Endothelial cell of umbilical vein (primary cell): Measurements from ENCODE around the gene GPR139. TPM values are rescaled to one million over a fixed set of nuclear protein-coding genes. Genes with fewer than 3 reads are reported as not detected.
A peak's percentile ranks its signal among the peaks of the same experiment; 100 is the strongest.

Experiments
- BruUV-seq: library from RNA; stranded (reverse); fragments of 400-500 nt; replicated peaks from 2 replicates; lab custom pipeline; 2021; lab: Mats Ljungman, UMichigan
- CTCF ChIA-PET: fragments of 300-600, 350-600 bp; sonication (Branson Sonifier 250); formaldehyde crosslinking; loops from one replicate; lab custom pipeline; 2021; ENCODE audit warnings: antibody characterized with exemption, inconsistent platforms; lab: Charles Lee
- POLR2A ChIA-PET: fragments of 300-600, 350-600 bp; sonication (Branson Sonifier 250); formaldehyde crosslinking; loops from one replicate; lab custom pipeline; 2021; ENCODE audit warnings: antibody characterized with exemption, inconsistent platforms; lab: Charles Lee
- DNase-seq: peaks from one replicate; pipeline ENCODE4 v3.0.0-alpha.2; 2011; ENCODE audit warnings: low read depth, low spot score
- FAIRE-seq: peaks from 2 replicates; lab custom pipeline; 2011; peaks lifted over from hg19 to GRCh38; lab: Jason Lieb, UNC
- H2AFZ ChIP-seq: 2 replicates; pipeline ENCODE4 v1.6.0; 2012; ENCODE audit warnings: low read depth, low read length, control low read depth, inconsistent platforms
- H3K27ac ChIP-seq: 2 replicates; pipeline ENCODE4 v1.5.1; 2011; ENCODE audit warnings: low read depth, mild to moderate bottlenecking, control low read depth, low read length, moderate library complexity; ENCODE audit not compliant: insufficient read depth
- H3K27me3 ChIP-seq, 2 experiments: 2 replicates each; pipeline versions ENCODE4 v1.6.0 to v1.6.1; 2011; ENCODE audit warnings: low read length in 2 of 2, mixed read lengths in 1 of 2; ENCODE audit not compliant: control insufficient read depth in 2 of 2, insufficient read depth in 2 of 2
- H3K36me3 ChIP-seq, 2 experiments: 2 replicates in 1 of 2; 3 replicates in 1 of 2; pipeline ENCODE4 v1.5.1; 2011; ENCODE audit warnings: low read length in 2 of 2, mild to moderate bottlenecking in 1 of 2, moderate library complexity in 1 of 2; ENCODE audit not compliant: control insufficient read depth in 2 of 2, insufficient read depth in 2 of 2; ENCODE audit errors: extremely low read depth in 1 of 2
- H3K4me1 ChIP-seq: 3 replicates; pipeline ENCODE4 v1.5.1; 2011; ENCODE audit warnings: mild to moderate bottlenecking, low read length; ENCODE audit not compliant: control insufficient read depth, insufficient read depth; ENCODE audit errors: extremely low read depth
- H3K4me2 ChIP-seq: 2 replicates; pipeline ENCODE4 v1.6.1; 2011; ENCODE audit warnings: low read length, control low read depth, mixed read lengths; ENCODE audit not compliant: insufficient read depth
- H3K4me3 ChIP-seq, 3 experiments: fragments of 200-600 bp in 1 of 3; sonication (generic), shearing (Covaris generic) in 1 of 3; replicated peaks in 1 of 3; 2 replicates each; pipeline ENCODE4 v1.5.1; 2011 to 2016; ENCODE audit warnings: control low read depth in 3 of 3, low read length in 3 of 3, mild to moderate bottlenecking in 2 of 3, inconsistent platforms in 1 of 3, low read depth in 1 of 3, moderate library complexity in 1 of 3; ENCODE audit not compliant: insufficient read depth in 1 of 3
- H3K79me2 ChIP-seq: 2 replicates; pipeline ENCODE4 v1.6.0; 2012; ENCODE audit warnings: low read length, inconsistent platforms; ENCODE audit not compliant: control insufficient read depth, insufficient read depth
- H3K9ac ChIP-seq: replicated peaks from 2 replicates; pipeline ENCODE3; 2011; ENCODE audit warnings: low read length, control low read depth; ENCODE audit not compliant: insufficient read depth; ENCODE audit errors: extremely low read depth
- H3K9me1 ChIP-seq: replicated peaks from 3 replicates; pipeline ENCODE4 v1.6.0; 2011; ENCODE audit warnings: mild to moderate bottlenecking, low read length; ENCODE audit not compliant: control insufficient read depth, insufficient read depth; ENCODE audit errors: extremely low read depth
- H3K9me3 ChIP-seq: replicated peaks from 2 replicates; pipeline ENCODE4 v1.5.1; 2012; ENCODE audit warnings: low read length, inconsistent platforms; ENCODE audit not compliant: control insufficient read depth, insufficient read depth
- H4K20me1 ChIP-seq: replicated peaks from 2 replicates; pipeline ENCODE3; 2011; ENCODE audit warnings: mild to moderate bottlenecking, low read length; ENCODE audit not compliant: control insufficient read depth, insufficient read depth; ENCODE audit errors: extremely low read depth
- JUN ChIP-seq: IDR thresholded peaks from 2 replicates; pipeline ENCODE4 v1.6.1; 2011; ENCODE audit warnings: borderline replicate concordance, low read depth; ENCODE audit not compliant: insufficient read length, insufficient read depth
- POLR2AphosphoS5 ChIP-seq: IDR thresholded peaks from 2 replicates; pipeline ENCODE4 v1.6.1; 2012; ENCODE audit warnings: low read depth, mild to moderate bottlenecking, control low read depth, low read length, moderate library complexity; ENCODE audit not compliant: insufficient read depth
- dilution Hi-C: fragments of 300-500 bp; cut with MboI; formaldehyde crosslinking; loops from one replicate; pipeline ENCODE4 v1.15.0; 2019; ENCODE audit warnings: low sequenced_read_pairs; ENCODE audit not compliant: extremely low pct_ligation_motif_present
- intact Hi-C: fragments of 100-400 bp; cut with micrococcal nuclease; formaldehyde crosslinking; loops from one replicate; pipeline ENCODE4 v1.10.0; 2022
- polyA plus RNA-seq, 4 experiments: library from polyadenylated mRNA; depleted of rRNA in 3 of 4; stranded (reverse) in 3 of 4; unstranded in 1 of 4; fragments of >200 nt; gene quantifications; 2 replicates each; pipeline versions ENCODE4 v1.2.1 to v1.2.3, GENCODE V29; 2011 to 2012; ENCODE audit warnings: missing spikeins in 1 of 4
- total RNA-seq: library from RNA; stranded (reverse); gene quantifications from 2 replicates; pipeline ENCODE4 v1.2.3, GENCODE V29; 2021
- TF ChIP-seq, protein P1 (sequence below): IDR thresholded peaks from 2 replicates; pipeline ENCODE4 v1.6.1; 2011; ENCODE audit not compliant: insufficient read depth, insufficient read length
- TF ChIP-seq, protein P2 (sequence below), 2 donors: IDR thresholded peaks; 1 replicate in 1 of 2; 2 replicates in 1 of 2; pipeline ENCODE4 v1.5.1; 2011; ENCODE audit warnings: low read length in 2 of 2, mild to moderate bottlenecking in 2 of 2, moderate library complexity in 2 of 2, control low read depth in 1 of 2, inconsistent platforms in 1 of 2, low read depth in 1 of 2; ENCODE audit not compliant: insufficient read depth in 1 of 2; ENCODE audit errors: extremely low read depth in 1 of 2

Gene GPR139
- total and polyA plus RNA-seq, 2 donors (not counting 3 experiments of a cell fraction or from before 2014, with no cell fraction given): not detected

DNA sequence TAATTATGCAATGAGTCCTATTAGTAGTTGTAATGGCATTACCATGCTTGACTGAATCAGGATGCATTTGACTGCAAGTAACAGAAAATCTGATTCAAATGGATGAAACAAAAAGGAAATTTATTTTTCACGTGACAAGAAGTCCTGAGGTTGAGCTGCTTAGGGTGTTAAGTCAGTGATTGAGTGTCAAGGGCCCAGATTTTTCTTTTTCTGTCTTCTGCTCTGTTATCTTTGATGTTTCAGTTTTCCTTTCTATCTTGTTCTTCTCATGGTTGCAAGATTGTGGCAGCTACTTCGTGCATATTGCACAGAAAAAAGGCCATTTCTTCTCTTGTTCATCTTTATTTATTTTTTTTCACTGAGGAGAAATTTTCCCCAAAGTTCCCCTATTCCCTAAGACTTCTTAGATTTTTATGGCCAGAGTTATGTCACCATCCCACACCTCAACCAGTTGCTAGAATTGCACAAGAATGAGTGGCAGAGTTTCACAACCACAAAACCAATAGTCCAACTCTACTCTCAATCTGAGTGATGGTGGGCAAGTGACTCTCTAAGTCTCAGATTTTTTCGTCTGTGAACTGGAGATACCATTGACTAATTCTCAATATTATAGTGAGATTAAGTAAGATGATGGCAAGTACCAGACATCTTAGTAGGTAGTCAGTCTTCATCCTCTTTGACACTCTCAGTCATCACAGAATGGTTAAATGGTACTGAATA, 15.7 kb upstream of the GPR139 start:
- ChIA-PET CTCF (no interaction called here), POLR2A (no interaction called here)
- DNase-seq: no peak
- Histone ChIP-seq H3K9me1 (no peaks in the 10 kb centered on the region), H3K27ac (no peak overlapping the region), H3K4me2 (no peak overlapping the region), H3K9me3 (no peaks in the 10 kb centered on the region), H3K9ac (no peak overlapping the region), H2AFZ (no peak overlapping the region), H4K20me1 (no peaks in the 10 kb centered on the region), H3K27me3 (no peaks in the 10 kb centered on the region), H3K36me3 (no peaks in the 10 kb centered on the region), H3K4me1 (no peaks in the 10 kb centered on the region), H3K4me3 (no peak overlapping the region), H3K79me2 (no peaks in the 10 kb centered on the region)
- BruUV-seq: no TSS peak
- dilution Hi-C loops (no loop called here), intact Hi-C loops (no loop called here)
- no peak for FAIRE-seq
- TF ChIP-seq, protein P1, sequence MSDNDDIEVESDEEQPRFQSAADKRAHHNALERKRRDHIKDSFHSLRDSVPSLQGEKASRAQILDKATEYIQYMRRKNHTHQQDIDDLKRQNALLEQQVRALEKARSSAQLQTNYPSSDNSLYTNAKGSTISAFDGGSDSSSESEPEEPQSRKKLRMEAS: no peak
- TF ChIP-seq, protein P2, sequence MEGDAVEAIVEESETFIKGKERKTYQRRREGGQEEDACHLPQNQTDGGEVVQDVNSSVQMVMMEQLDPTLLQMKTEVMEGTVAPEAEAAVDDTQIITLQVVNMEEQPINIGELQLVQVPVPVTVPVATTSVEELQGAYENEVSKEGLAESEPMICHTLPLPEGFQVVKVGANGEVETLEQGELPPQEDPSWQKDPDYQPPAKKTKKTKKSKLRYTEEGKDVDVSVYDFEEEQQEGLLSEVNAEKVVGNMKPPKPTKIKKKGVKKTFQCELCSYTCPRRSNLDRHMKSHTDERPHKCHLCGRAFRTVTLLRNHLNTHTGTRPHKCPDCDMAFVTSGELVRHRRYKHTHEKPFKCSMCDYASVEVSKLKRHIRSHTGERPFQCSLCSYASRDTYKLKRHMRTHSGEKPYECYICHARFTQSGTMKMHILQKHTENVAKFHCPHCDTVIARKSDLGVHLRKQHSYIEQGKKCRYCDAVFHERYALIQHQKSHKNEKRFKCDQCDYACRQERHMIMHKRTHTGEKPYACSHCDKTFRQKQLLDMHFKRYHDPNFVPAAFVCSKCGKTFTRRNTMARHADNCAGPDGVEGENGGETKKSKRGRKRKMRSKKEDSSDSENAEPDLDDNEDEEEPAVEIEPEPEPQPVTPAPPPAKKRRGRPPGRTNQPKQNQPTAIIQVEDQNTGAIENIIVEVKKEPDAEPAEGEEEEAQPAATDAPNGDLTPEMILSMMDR (IDR thresholded peaks at IDR 0.05; ENCODE audit: extremely low read depth in 1 of 2, insufficient read depth in 1 of 2, low read depth in 1 of 2, low read length in 2 of 2): no peak
- TF ChIP-seq POLR2AphosphoS5: no peak

DNA sequence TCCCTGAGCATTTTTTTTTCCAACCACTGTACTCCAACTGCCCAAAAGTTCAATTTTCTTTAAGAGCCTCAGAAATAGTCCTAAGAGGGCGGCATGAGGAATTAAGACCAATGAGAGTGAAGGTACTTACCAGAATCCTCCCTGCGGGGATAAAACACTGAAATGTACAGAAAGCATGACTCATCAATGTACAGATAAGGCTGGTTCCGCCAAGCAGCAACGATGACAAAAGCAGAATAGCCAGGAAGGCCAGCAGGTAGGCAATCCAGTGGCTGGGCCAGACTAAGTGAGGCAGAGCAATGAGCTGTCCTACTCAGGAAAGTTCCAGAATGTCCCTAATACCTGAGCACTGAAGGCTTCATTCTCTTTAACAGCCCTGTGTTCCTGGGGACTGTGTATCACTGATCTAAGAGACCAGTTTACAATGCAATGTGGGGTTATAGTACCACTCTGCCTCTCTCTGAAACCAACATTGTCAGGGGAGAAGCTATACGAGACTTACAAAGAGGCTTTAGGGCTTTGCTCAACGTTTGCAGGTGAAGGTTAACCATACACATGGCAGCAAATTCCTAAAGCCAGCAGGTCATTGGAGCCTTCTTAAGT, 11.0 kb upstream of the GPR139 start:
- dilution Hi-C loops: no loop called here
- no peaks in the 10 kb centered on the region for H4K20me1 ChIP-seq
- no peak overlapping the region for H2AFZ ChIP-seq
- FAIRE-seq (no peak), DNase-seq (no peak)
- H3K36me3 ChIP-seq: no peaks in the 10 kb centered on the region
- no TSS peak for BruUV-seq
- intact Hi-C loops: no loop called here
- TF ChIP-seq, protein P1: no peak
- TF ChIP-seq JUN: peak; percentile 4
- no peaks in the 10 kb centered on the region for H3K27me3 ChIP-seq
- H3K4me3 ChIP-seq: no peak overlapping the region
- POLR2A ChIA-PET: no interaction called here
- no peaks in the 10 kb centered on the region for H3K9me1 ChIP-seq
- no peaks in the 10 kb centered on the region for H3K79me2 ChIP-seq
- H3K4me1 ChIP-seq: no peaks in the 10 kb centered on the region
- no peak overlapping the region for H3K4me2 ChIP-seq
- H3K9me3 ChIP-seq: no peaks in the 10 kb centered on the region
- no peak overlapping the region for H3K9ac ChIP-seq
- CTCF ChIA-PET: no interaction called here
- H3K27ac ChIP-seq: no peak overlapping the region
